Lung (tissue), 16 donors: ENCODE measurements around the gene UAP1. TPM values are rescaled to one million over a fixed set of nuclear protein-coding genes. Genes with fewer than 3 reads are reported as not detected.

Experiments
- ATAC-seq: fragments of 200-7000 bp; cut with Tn5 transposase; one replicate; pipeline ENCODE4 v1.9.1; 2020; ENCODE audit warnings: moderate number of reproducible peaks; ENCODE audit not compliant: insufficient read depth, low FRiP score
- DNase-seq, 3 donors: peaks; one replicate each; pipeline ENCODE4 v3.0.0-alpha.2; 2013 to 2017
- H3K27ac ChIP-seq, 2 donors: one replicate each; pipeline ENCODE4 v1.5.1; 2013; ENCODE audit warnings: mild to moderate bottlenecking in 2 of 2, moderate library complexity in 2 of 2, control low read depth in 1 of 2, inconsistent platforms in 1 of 2, low read depth in 1 of 2, low read length in 1 of 2
- H3K27me3 ChIP-seq, 3 donors: one replicate each; pipeline ENCODE4 v1.5.1; 2013; ENCODE audit warnings: low read length in 2 of 3; ENCODE audit not compliant: control insufficient read depth in 3 of 3, insufficient read depth in 3 of 3
- H3K36me3 ChIP-seq, 4 donors: one replicate each; pipeline ENCODE4 v1.5.1; 2013; ENCODE audit warnings: low read length in 4 of 4, mild to moderate bottlenecking in 1 of 4, moderate library complexity in 1 of 4; ENCODE audit not compliant: control insufficient read depth in 4 of 4, insufficient read depth in 4 of 4
- H3K4me1 ChIP-seq, 5 donors: one replicate each; pipeline ENCODE4 v1.5.1; 2013; ENCODE audit warnings: low read length in 5 of 5, mild to moderate bottlenecking in 2 of 5, moderate library complexity in 1 of 5; ENCODE audit not compliant: control insufficient read depth in 5 of 5, insufficient read depth in 5 of 5
- H3K4me3 ChIP-seq: one replicate; pipeline ENCODE4 v1.5.1; 2013; ENCODE audit warnings: mild to moderate bottlenecking, control low read depth, moderate library complexity
- H3K9ac ChIP-seq, 2 donors: one replicate each; pipeline ENCODE4 v1.5.1; 2013; ENCODE audit warnings: low read length in 2 of 2, control low read depth in 1 of 2; ENCODE audit not compliant: insufficient read depth in 1 of 2
- H3K9me3 ChIP-seq, 4 donors: one replicate each; pipeline ENCODE4 v1.5.1; 2013; ENCODE audit warnings: low read length in 3 of 4, mild to moderate bottlenecking in 1 of 4, moderate library complexity in 1 of 4; ENCODE audit not compliant: control insufficient read depth in 4 of 4, insufficient read depth in 3 of 4
- whole genome bisulfite sequencing, 2 donors: extraction: QIAGEN DNeasy Blood & Tissue Kit; methylation state at CpG; one replicate each; pipeline ENCODE4 v1.1.7; 2013; 5-methylcytosine and 5-hydroxymethylcytosine counted together
- long read RNA-seq, 5 donors: transcript quantifications; one replicate each; lab custom pipeline, GENCODE V29; 2026
- polyA plus RNA-seq, 2 donors: library from polyadenylated mRNA; stranded (reverse); fragments of 200-250 nt; gene quantifications; one replicate each; pipeline ENCODE4 v1.2.1, GENCODE V29; 2013
- total RNA-seq, 2 donors: library from RNA; depleted of rRNA in 1 of 2; stranded (reverse); fragments of >200 nt in 1 of 2; gene quantifications; one replicate each; pipeline ENCODE4 v1.2.1, GENCODE V29; 2014 to 2021
- TF ChIP-seq, protein P1 (sequence below): IDR thresholded peaks from 2 replicates; pipeline ENCODE4 v1.5.1; 2012; ENCODE audit warnings: mild to moderate bottlenecking; ENCODE audit errors: control extremely low read depth, extremely low read depth
- donor health status: control.
- donor health status: control.
- donor health status: Bipolar disorder and iron deficiency.
- donor health status: healthy.
- donor health status: DM: yes; HTN: yes; CAD: no.

Gene UAP1
- 10 to 100 TPM; 37.8 to 40.5 TPM for total RNA-seq
- polyA plus RNA-seq = 10 to 100 TPM; 34.7 to 43.4 TPM
- long read RNA-seq, donor 1, transcript UAP1-201 (11 exons, 2,377 nt) = major isoform, 5 of 9 reads
- long read RNA-seq, donor 1, partial matches to known transcripts = 0 of 9 reads
- long read RNA-seq, donor 1, other reads (novel, unspliced or antisense) = 0 of 9 reads
- long read RNA-seq, donor 2, partial matches to known transcripts = 0 of 3 reads
- long read RNA-seq, donor 2, other reads (novel, unspliced or antisense) = 0 of 3 reads
- long read RNA-seq, donor 3, partial matches to known transcripts = 0 of 3 reads
- long read RNA-seq, donor 3, other reads (novel, unspliced or antisense) = 0 of 3 reads
- long read RNA-seq, donor 4, partial matches to known transcripts = 0 of 4 reads
- long read RNA-seq, donor 4, other reads (novel, unspliced or antisense) = 0 of 4 reads
- long read RNA-seq, donor 5, partial matches to known transcripts = 0 of 5 reads
- long read RNA-seq, donor 5, other reads (novel, unspliced or antisense) = 0 of 5 reads

DNA sequence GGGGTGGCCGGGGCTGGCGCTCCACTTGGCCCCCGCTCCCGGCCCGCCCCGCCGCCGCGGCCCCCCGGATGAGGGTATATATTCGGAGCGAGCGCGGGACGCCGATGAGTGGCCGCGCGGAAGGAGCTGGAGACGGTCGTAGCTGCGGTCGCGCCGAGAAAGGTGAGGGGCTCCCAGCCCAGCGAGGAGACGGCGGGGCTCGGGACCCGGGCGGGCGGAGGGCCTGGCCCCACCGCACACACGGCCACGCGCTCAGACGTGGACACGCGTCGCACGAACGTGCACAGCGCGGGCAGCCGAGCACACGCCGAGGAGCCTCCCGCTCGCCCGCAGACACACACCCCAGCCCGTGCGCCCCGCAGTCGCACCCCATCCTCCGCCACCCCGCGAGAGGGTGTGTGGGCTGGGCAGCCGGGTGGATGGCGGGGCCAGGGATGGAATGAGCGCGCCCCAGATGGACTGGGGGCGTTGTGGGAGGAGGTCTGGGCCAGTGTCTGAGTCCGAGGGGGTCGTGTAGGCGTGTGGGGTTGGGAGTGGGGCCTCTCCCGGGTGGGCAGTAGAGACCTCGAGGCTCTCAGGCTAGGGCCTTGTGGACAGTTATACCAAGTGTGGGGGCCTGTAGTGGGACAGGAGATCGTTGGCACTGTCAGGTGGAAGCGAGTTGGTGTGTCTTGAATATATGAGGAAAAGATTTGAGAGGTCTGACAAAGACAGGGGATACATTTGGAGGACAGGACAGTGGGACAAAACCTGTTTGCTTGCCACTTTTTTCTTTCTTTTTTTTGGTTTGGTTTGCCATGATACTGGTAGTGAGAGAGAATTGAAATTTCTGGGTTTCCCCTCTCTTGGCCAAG is at the start of gene UAP1:
Gene UAP1 (plus strand): TSS at position 107 of the 854 bp plus-strand sequence. CDS start 4,347 bp downstream, outside the sequence.
- Histone ChIP-seq H3K9ac (peak within 1 kb of the TSS; percentile 61 to 76), H3K4me1 (peaks cover 0 to 18% (median 7%) of the 10 kb centered on the region in 5 donors), H3K36me3 (peaks cover 0 to 4% (median 0%) of the 10 kb centered on the region in 4 donors), H3K27ac (peak within 1 kb of the TSS; percentile 89 to 96), H3K4me3 (peak within 1 kb of the TSS; percentile 97), H3K27me3 (no peaks in the 10 kb centered on the region), H3K9me3 (no peaks in the 10 kb centered on the region)
- WGBS, 2 donors = 1% methylated on average over 67 to 69 of the region's 69 CpGs
- ATAC-seq (peak; percentile 0), DNase-seq (peak in 1 of 3 donors; percentile 32)
- TF ChIP-seq, protein P1, sequence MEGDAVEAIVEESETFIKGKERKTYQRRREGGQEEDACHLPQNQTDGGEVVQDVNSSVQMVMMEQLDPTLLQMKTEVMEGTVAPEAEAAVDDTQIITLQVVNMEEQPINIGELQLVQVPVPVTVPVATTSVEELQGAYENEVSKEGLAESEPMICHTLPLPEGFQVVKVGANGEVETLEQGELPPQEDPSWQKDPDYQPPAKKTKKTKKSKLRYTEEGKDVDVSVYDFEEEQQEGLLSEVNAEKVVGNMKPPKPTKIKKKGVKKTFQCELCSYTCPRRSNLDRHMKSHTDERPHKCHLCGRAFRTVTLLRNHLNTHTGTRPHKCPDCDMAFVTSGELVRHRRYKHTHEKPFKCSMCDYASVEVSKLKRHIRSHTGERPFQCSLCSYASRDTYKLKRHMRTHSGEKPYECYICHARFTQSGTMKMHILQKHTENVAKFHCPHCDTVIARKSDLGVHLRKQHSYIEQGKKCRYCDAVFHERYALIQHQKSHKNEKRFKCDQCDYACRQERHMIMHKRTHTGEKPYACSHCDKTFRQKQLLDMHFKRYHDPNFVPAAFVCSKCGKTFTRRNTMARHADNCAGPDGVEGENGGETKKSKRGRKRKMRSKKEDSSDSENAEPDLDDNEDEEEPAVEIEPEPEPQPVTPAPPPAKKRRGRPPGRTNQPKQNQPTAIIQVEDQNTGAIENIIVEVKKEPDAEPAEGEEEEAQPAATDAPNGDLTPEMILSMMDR = no peak

DNA sequence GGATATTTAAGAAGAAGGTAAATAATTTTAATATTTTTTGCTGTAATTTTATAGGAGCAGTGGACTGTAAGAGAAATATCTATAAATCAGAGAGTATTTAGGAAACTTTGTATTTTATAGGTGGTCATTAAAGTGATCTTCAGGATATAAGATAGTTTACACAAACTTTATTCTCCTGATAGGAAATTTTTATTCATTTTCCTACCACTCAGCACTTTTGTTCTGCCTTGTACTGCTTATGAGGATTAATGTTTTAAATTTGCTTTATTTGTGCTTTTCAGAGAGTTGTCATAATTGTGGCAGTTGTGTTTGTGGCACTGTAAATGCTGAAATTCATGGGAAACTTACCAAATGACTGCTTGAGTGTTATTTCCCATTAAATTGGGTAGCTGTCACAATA is 34.2 kb upstream of the UAP1 start:
- peaks cover 0 to 4% (median 0%) of the 10 kb centered on the region in 5 donors for H3K4me1 ChIP-seq
- no peaks in the 10 kb centered on the region for H3K9me3 ChIP-seq
- no peak overlapping the region for H3K4me3 ChIP-seq
- H3K9ac ChIP-seq = no peak overlapping the region
- no peaks in the 10 kb centered on the region for H3K27me3 ChIP-seq
- H3K27ac ChIP-seq = no peak overlapping the region
- ATAC-seq (no peak), DNase-seq (no peak)
- TF ChIP-seq, protein P1 = no peak
- H3K36me3 ChIP-seq = peaks cover 0 to 12% (median 7%) of the 10 kb centered on the region in 4 donors

DNA sequence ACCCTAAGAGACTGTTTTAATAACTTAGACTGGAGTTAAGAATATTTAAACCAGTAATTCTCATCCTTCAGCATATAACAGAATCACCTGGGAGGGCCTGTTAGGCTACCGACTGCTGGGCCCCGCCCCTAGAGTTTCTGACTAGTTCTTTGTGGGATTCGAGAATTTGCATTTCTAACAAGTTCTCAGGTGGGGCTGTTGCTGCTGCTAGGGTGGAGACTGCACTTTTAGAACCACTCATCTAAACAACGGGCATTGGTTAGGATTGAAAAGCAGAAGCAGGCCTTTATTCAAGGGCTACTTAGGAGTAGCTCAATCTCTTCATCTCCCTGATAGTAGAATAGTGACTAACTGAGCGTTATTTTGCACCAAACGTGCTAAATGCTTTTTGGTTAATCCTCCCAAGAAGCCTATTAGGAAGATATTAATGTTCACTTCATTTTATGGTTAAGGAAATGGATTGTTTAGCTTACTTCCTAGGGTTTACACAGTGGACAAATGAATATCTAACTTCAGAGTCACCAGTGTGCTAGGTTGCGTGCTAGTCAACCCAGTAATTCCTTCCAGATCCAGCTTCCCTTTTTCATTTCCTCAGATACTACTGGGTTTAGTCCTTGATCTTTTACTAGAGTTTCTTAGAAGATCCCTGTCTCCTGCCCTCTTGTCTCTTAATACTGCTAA is 31.1 kb upstream of the UAP1 start:
- WGBS, 2 donors = 64 to 72% methylated on average over 7 of the region's 7 CpGs
- Histone ChIP-seq H3K27me3 (no peaks in the 10 kb centered on the region), H3K36me3 (no peaks in the 10 kb centered on the region), H3K9me3 (no peaks in the 10 kb centered on the region), H3K27ac (peak overlapping the region in 1 of 2 donors; percentile 45), H3K4me1 (peaks cover 0 to 4% (median 0%) of the 10 kb centered on the region in 5 donors), H3K9ac (no peak overlapping the region), H3K4me3 (no peak overlapping the region)
- TF ChIP-seq, protein P1 = no peak
- ATAC-seq (no peak), DNase-seq (no peak)
